ENCODE measurements around the gene NACC2. TPM values are rescaled to one million over a fixed set of nuclear protein-coding genes. Genes with fewer than 3 reads are reported as not detected.

The NACC2 gene
- total and polyA plus RNA-seq, 2 experiments from 2014 or later = 3.8 to 20.8 TPM

- no peak for TF ChIP-seq STAT1 (IDR thresholded peaks at IDR 0.05; ENCODE audit: unreplicated experiment)
- no peak for TF ChIP-seq JUNB (IDR thresholded peaks at IDR 0.05; ENCODE audit: unreplicated experiment)
- no peak for TF ChIP-seq ZNF331 (CRISPR knock-in tag; IDR thresholded peaks at IDR 0.05; ENCODE audit: low read depth)
- no peak for TF ChIP-seq REST (IDR thresholded peaks at IDR 0.05; ENCODE audit: unreplicated experiment)
- TF ChIP-seq EZH2phosphoT487 (IDR thresholded peaks at IDR 0.05; ENCODE audit: unreplicated experiment) = no peak
- no peak for TF ChIP-seq ZNF114 (CRISPR knock-in tag; IDR thresholded peaks at IDR 0.05)
- no peak for TF ChIP-seq CREB1 (CRISPR knock-in tag; IDR thresholded peaks at IDR 0.05; ENCODE audit: low read depth)
- no peak for TF ChIP-seq NANOG (IDR thresholded peaks at IDR 0.05; ENCODE audit: borderline replicate concordance)
Measured at GRCh38 chr9:136088939-136089696, 6.0 kb downstream of the NACC2 start (continued).

GRCh38 chr9:136088481-136088938 is 6.6 kb downstream of the NACC2 start:
- no peaks in the 10 kb centered on the region for H3K36me3 Mint-ChIP-seq (ENCODE audit: low read depth)
- H3K4me3 Mint-ChIP-seq = no peak overlapping the region; the same call in 2 of the 3 replicates
- Histone ChIP-seq H4K20me1 (replicated peaks; ENCODE audit: insufficient read depth) (no peaks in the 10 kb centered on the region), H3K4me1 (ENCODE audit: insufficient read depth) (peaks cover 27% of the 10 kb centered on the region), H3K27ac (ENCODE audit: low read depth) (no peak overlapping the region), H3K9me2 (ENCODE audit: insufficient read depth) (no peaks in the 10 kb centered on the region), H3F3A (replicated peaks; ENCODE audit: low read depth) (peaks cover 6% of the 10 kb centered on the region; the same call in 1 of the 2 replicates), H3K27me3 (ENCODE audit: insufficient read depth) (peaks cover 4% of the 10 kb centered on the region), H2AFZ (no peak overlapping the region), H3K4me2 (no peak overlapping the region), H3K4me3 (no peak overlapping the region), H3K36me3 (ENCODE audit: insufficient read depth) (no peaks in the 10 kb centered on the region), H3K79me2 (replicated peaks; ENCODE audit: insufficient read depth) (peaks cover 13% of the 10 kb centered on the region)
- no peaks in the 10 kb centered on the region for H3K9me3 Mint-ChIP-seq
- peaks cover 17% of the 10 kb centered on the region for H3K27me3 Mint-ChIP-seq (ENCODE audit: insufficient read depth, low read depth, poor library complexity)
- H3K4me1 Mint-ChIP-seq = peaks cover 38% of the 10 kb centered on the region
- no peak overlapping the region for H3K27ac Mint-ChIP-seq
- TF ChIP-seq NANOG (IDR thresholded peaks at IDR 0.05; ENCODE audit: borderline replicate concordance) = no peak
- no peak for TF ChIP-seq REST (IDR thresholded peaks at IDR 0.05; ENCODE audit: unreplicated experiment)
- no peak for TF ChIP-seq ETS1 (IDR thresholded peaks at IDR 0.05)
- TF ChIP-seq CREB1 (CRISPR knock-in tag; IDR thresholded peaks at IDR 0.05; ENCODE audit: low read depth) = no peak
- no peak for TF ChIP-seq CTCF (conservative IDR thresholded peaks at IDR 0.05; ENCODE audit: low read depth in 2 of 2)
- no peak for TF ChIP-seq JUNB (IDR thresholded peaks at IDR 0.05; ENCODE audit: unreplicated experiment)
- TF ChIP-seq ZNF331 (CRISPR knock-in tag; IDR thresholded peaks at IDR 0.05; ENCODE audit: low read depth) = no peak
- no peak for TF ChIP-seq EZH2 (IDR thresholded peaks at IDR 0.05; ENCODE audit: low read depth, unreplicated experiment)
- no peak for TF ChIP-seq POLR2AphosphoS5 (IDR thresholded peaks at IDR 0.05; ENCODE audit: low read depth)
- no peak for TF ChIP-seq EZH2phosphoT487 (IDR thresholded peaks at IDR 0.05; ENCODE audit: unreplicated experiment)
- no peak for ATAC-seq
- DNase-seq (ENCODE audit: low spot score) = no peak
